H1 (cell line): ENCODE data around the gene FKBP5. TPM values are rescaled to one million over a fixed set of nuclear protein-coding genes. Genes with fewer than 3 reads are reported as not detected.
A peak's percentile ranks its signal among the peaks of the same experiment; 100 is the strongest.

Experiments
- BCL11A ChIP-seq, 2 experiments: IDR thresholded peaks; one replicate each; pipeline ENCODE4 v1.6.1; 2011; ENCODE audit warnings: low read depth in 2 of 2, low read length in 2 of 2, mild to moderate bottlenecking in 2 of 2
- GABPA ChIP-seq: IDR thresholded peaks from 2 replicates; pipeline ENCODE4 v1.6.1; 2011; ENCODE audit warnings: mild to moderate bottlenecking, low read length, moderate library complexity, borderline replicate concordance; ENCODE audit not compliant: insufficient read depth
- HDAC2 ChIP-seq, 2 experiments: fragments of 300-600 bp in 1 of 2; sonication (generic) in 1 of 2; IDR thresholded peaks; 2 replicates each; pipeline ENCODE4 v1.6.1; 2011 to 2012; ENCODE audit warnings: low read depth in 2 of 2, low read length in 2 of 2, mild to moderate bottlenecking in 2 of 2, moderate library complexity in 2 of 2, borderline replicate concordance in 1 of 2, inconsistent platforms in 1 of 2
- SIX5 ChIP-seq: IDR thresholded peaks from 2 replicates; pipeline ENCODE4 v1.6.1; 2011; ENCODE audit warnings: mild to moderate bottlenecking, low read depth, low read length
- polyA plus RNA-seq, 7 experiments: library from polyadenylated mRNA; depleted of rRNA in 3 of 7; stranded (reverse) in 5 of 7; unstranded in 2 of 7; fragments of >200 nt in 5 of 7; fragments of 200-250 nt in 2 of 7; gene quantifications; 1 replicate in 5 of 7; 2 replicates in 1 of 7; 4 replicates in 1 of 7; pipeline versions ENCODE4 v1.2.1 to v1.2.3, GENCODE V29; 2011 to 2013; ENCODE audit warnings: missing spikeins in 2 of 7, mixed read lengths in 2 of 7
- total RNA-seq: library from RNA; stranded (reverse); fragmentation: NEBNext Ultra II Directional; extraction: Animal tissue kit (Norgen Biotek cat#: 25700); gene quantifications from 2 replicates; pipeline ENCODE4 v1.2.1, GENCODE V29; 2021

FKBP5 gene
- total and polyA plus RNA-seq, 2 of the 8 experiments (the other 6 are each of a cell fraction or from before 2014, with no cell fraction given): 14.3 to 40.4 TPM

GRCh38 chr6:35543459-35544193 lies 145.1 kb downstream of the FKBP5 start (continued):
- TF ChIP-seq BCL11A (IDR thresholded peaks at IDR 0.05; ENCODE audit: low read depth in 2 of 2, low read length in 2 of 2) (no peak), GABPA (peak; percentile 75; the same call in 1 of the 2 replicates), HDAC2 (IDR thresholded peaks at IDR 0.05; ENCODE audit: borderline replicate concordance in 1 of 2, low read depth in 2 of 2, low read length in 2 of 2) (no peak), SIX5 (no peak)
